ENCODE results near the gene AQP3.

The AQP3 gene

GRCh38 chr9:33480976-33481375, 33.6 kb upstream of the AQP3 start:
- Histone ChIP-seq H3K79me2 (ENCODE audit: insufficient read depth, low read length) (no peaks in the 10 kb centered on the region), H3K4me2 (ENCODE audit: insufficient read depth, low read length) (no peak overlapping the region), H2AFZ (ENCODE audit: low read depth, low read length) (no peak overlapping the region), H3K27ac (ENCODE audit: low read length) (no peak overlapping the region), H3K9me3 (ENCODE audit: insufficient read depth, low read length, severe bottlenecking) (no peaks in the 10 kb centered on the region), H4K20me1 (ENCODE audit: insufficient read depth, low read length) (no peaks in the 10 kb centered on the region), H3K4me3 (ENCODE audit: low read depth in 1 of 2, low read length in 2 of 2) (no peak overlapping the region), H3K36me3 (ENCODE audit: insufficient read depth, low read length) (no peaks in the 10 kb centered on the region), H3K27me3 (ENCODE audit: insufficient read depth, low read length, poor library complexity) (no peaks in the 10 kb centered on the region), H3K4me1 (ENCODE audit: insufficient read depth, low read length) (no peaks in the 10 kb centered on the region), H3K9ac (ENCODE audit: low read depth, low read length) (no peak overlapping the region)
- TF ChIP-seq CTCF (IDR thresholded peaks at IDR 0.05; ENCODE audit: borderline replicate concordance, extremely low read depth, low read length, poor library complexity, severe bottlenecking): no peak
- no peak for TF ChIP-seq EZH2 (IDR thresholded peaks at IDR 0.05; ENCODE audit: borderline replicate concordance, low read depth, low read length, severe bottlenecking)
- ATAC-seq (ENCODE audit: insufficient read depth, low read depth) (no peak), DNase-seq (no peak)

- no peaks in the 10 kb centered on the region for H3K9me3 ChIP-seq (ENCODE audit: insufficient read depth, low read length, severe bottlenecking)
- no peak overlapping the region for H2AFZ ChIP-seq (ENCODE audit: low read depth, low read length)
- H3K9ac ChIP-seq (ENCODE audit: low read depth, low read length): no peak overlapping the region
- H3K4me2 ChIP-seq (ENCODE audit: insufficient read depth, low read length): no peak overlapping the region
- H3K79me2 ChIP-seq (ENCODE audit: insufficient read depth, low read length): no peaks in the 10 kb centered on the region
- no peaks in the 10 kb centered on the region for H3K27me3 ChIP-seq (ENCODE audit: insufficient read depth, low read length, poor library complexity)
- DNase-seq: no peak
- no peaks in the 10 kb centered on the region for H3K36me3 ChIP-seq (ENCODE audit: insufficient read depth, low read length)
- H3K27ac ChIP-seq (ENCODE audit: low read length): no peak overlapping the region
- ATAC-seq (ENCODE audit: insufficient read depth, low read depth): no peak
- TF ChIP-seq CTCF (IDR thresholded peaks at IDR 0.05; ENCODE audit: borderline replicate concordance, extremely low read depth, low read length, poor library complexity, severe bottlenecking) (no peak), EZH2 (IDR thresholded peaks at IDR 0.05; ENCODE audit: borderline replicate concordance, low read depth, low read length, severe bottlenecking) (no peak)
- no peaks in the 10 kb centered on the region for H4K20me1 ChIP-seq (ENCODE audit: insufficient read depth, low read length)
- 0 out of 2 replicates have a peak, but pooled peaks cover 3% of the 10 kb centered on the region for H3K4me1 ChIP-seq (ENCODE audit: insufficient read depth, low read length)
- H3K4me3 ChIP-seq (ENCODE audit: low read depth in 1 of 2, low read length in 2 of 2): no peak overlapping the region
Measured at GRCh38 chr9:33480106-33480505, 32.7 kb upstream of the AQP3 start.

- H2AFZ ChIP-seq (ENCODE audit: low read depth, low read length): no peak overlapping the region
- H3K27me3 ChIP-seq (ENCODE audit: insufficient read depth, low read length, poor library complexity): no peaks in the 10 kb centered on the region
- no peak overlapping the region for H3K9ac ChIP-seq (ENCODE audit: low read depth, low read length)
- H4K20me1 ChIP-seq (ENCODE audit: insufficient read depth, low read length): 0 out of 2 replicates have a peak, but pooled peaks cover 4% of the 10 kb centered on the region
- H3K9me3 ChIP-seq (ENCODE audit: insufficient read depth, low read length, severe bottlenecking): no peaks in the 10 kb centered on the region
- H3K4me3 ChIP-seq (ENCODE audit: low read depth in 1 of 2, low read length in 2 of 2): no peak overlapping the region
- ATAC-seq (ENCODE audit: insufficient read depth, low read depth) (no peak), DNase-seq (no peak)
- peaks cover 30% of the 10 kb centered on the region for H3K79me2 ChIP-seq (ENCODE audit: insufficient read depth, low read length)
- TF ChIP-seq CTCF (IDR thresholded peaks at IDR 0.05; ENCODE audit: borderline replicate concordance, extremely low read depth, low read length, poor library complexity, severe bottlenecking): no peak
- no peak for TF ChIP-seq EZH2 (IDR thresholded peaks at IDR 0.05; ENCODE audit: borderline replicate concordance, low read depth, low read length, severe bottlenecking)
- H3K4me2 ChIP-seq (ENCODE audit: insufficient read depth, low read length): no peak overlapping the region
- no peak overlapping the region for H3K27ac ChIP-seq (ENCODE audit: low read length)
- H3K4me1 ChIP-seq (ENCODE audit: insufficient read depth, low read length): peaks cover 27% of the 10 kb centered on the region
- H3K36me3 ChIP-seq (ENCODE audit: insufficient read depth, low read length): peaks cover 11% of the 10 kb centered on the region
Measured at GRCh38 chr9:33476503-33476902, 29.1 kb upstream of the AQP3 start.

- Histone ChIP-seq H3K36me3 (ENCODE audit: insufficient read depth, low read length) (peaks cover 16% of the 10 kb centered on the region), H4K20me1 (ENCODE audit: insufficient read depth, low read length) (0 out of 2 replicates have a peak, but pooled peaks cover 4% of the 10 kb centered on the region), H3K79me2 (ENCODE audit: insufficient read depth, low read length) (peaks cover 34% of the 10 kb centered on the region), H3K27me3 (ENCODE audit: insufficient read depth, low read length, poor library complexity) (no peaks in the 10 kb centered on the region), H3K9me3 (ENCODE audit: insufficient read depth, low read length, severe bottlenecking) (no peaks in the 10 kb centered on the region), H3K4me2 (ENCODE audit: insufficient read depth, low read length) (peak overlapping the region; percentile 36; the same call in 1 of the 2 replicates), H3K9ac (ENCODE audit: low read depth, low read length) (no peak overlapping the region), H3K4me1 (ENCODE audit: insufficient read depth, low read length) (peaks cover 30% of the 10 kb centered on the region), H2AFZ (ENCODE audit: low read depth, low read length) (no peak overlapping the region), H3K4me3 (ENCODE audit: low read depth in 1 of 2, low read length in 2 of 2) (no peak overlapping the region), H3K27ac (ENCODE audit: low read length) (no peak overlapping the region)
- no peak for ATAC-seq (ENCODE audit: insufficient read depth, low read depth)
- TF ChIP-seq CTCF (IDR thresholded peaks at IDR 0.05; ENCODE audit: borderline replicate concordance, extremely low read depth, low read length, poor library complexity, severe bottlenecking) (no peak), EZH2 (IDR thresholded peaks at IDR 0.05; ENCODE audit: borderline replicate concordance, low read depth, low read length, severe bottlenecking) (no peak)
- no peak for DNase-seq
Measured at GRCh38 chr9:33475357-33475756, 28.0 kb upstream of the AQP3 start.

Measured in DND-41 (cell line).